HG02884 (cell line): ENCODE data around the gene HERC4.
"Not testable (repeated sequence)": the region's sequence is repeated elsewhere in the genome, so short reads cannot be mapped to it uniquely, and the experiment has no call there.

Experiments used
- ATAC-seq: cut with Tn5 transposase; IDR thresholded peaks from one replicate; pipeline ENCODE4 v1.9.1; 2021; ENCODE audit warnings: mild to moderate bottlenecking, moderate library complexity; ENCODE audit not compliant: unreplicated experiment

The HERC4 gene

DNA sequence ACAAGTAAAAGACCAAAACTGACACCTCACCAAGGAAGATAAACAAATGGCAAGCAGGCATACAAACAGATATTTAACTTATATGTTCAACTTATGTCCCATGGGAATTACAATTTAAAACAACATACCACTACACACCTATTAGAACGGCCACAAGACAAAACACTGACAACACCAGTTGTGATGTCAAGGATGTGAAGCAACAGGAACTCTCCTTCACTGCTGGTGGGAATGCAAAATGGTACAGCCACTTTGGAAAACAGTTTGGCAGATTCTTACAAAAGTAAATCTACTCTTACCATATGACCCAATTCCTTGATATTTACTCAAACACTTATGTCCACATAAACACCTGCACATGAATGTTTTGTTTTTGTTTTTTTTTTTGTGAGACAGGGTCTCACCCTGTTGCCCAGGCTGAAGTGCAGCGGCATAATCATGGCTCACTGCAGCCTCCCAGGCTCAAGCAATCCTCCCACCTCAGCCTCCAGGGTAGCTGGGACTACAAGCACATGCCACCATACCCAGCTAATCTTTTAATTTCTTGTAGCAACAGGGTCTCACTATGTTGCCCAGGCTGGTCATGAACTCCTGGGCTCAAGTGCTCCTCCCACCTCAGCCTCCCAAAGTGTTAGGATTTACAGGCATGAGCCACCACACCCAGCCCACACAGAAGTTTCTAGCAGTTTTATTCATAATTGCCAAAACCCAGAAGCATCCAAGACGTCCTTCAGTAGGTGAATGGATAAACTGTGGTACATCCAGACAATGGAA lies 27.3 kb downstream of the HERC4 start:
- ATAC-seq: no peak

DNA sequence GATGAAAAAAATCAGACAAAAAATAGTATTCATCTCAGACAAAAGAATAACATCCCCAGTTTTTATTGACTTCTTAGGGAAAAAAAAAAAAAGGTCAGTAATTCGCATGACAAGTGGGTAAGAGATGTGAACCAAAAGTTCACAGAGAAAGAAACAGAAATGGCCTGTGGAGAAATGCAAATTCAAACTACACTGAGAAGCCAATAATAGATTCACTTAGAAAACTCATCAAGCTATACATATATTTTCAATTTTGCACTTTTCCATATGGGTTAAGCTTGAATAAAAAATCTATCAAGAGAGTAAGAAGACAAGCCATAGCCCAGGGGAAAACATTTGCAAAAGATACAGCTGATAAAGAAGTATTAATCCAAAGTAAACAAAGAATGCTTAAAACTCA lies 28.0 kb downstream of the HERC4 start:
- peak; percentile 52 for ATAC-seq

DNA sequence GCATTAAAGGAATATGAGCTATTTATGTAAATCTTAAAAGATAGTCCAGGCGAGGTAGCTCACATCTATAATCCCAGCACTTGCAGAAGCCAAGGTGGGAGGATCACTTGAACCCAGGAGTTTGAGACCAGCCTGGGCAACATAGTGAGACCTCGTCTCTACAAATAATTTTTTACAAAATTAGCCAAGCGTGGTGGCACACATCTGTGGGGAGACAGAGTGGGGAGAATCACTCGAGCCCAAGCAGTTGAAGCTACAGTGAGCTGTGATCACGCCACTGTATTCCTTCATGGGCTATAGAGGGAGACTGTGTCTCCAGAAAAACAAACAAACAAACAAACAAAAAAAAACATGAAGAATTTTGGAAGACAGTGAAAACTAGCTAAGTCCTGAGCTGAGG lies 28.4 kb downstream of the HERC4 start:
- ATAC-seq: peak; percentile 37

DNA sequence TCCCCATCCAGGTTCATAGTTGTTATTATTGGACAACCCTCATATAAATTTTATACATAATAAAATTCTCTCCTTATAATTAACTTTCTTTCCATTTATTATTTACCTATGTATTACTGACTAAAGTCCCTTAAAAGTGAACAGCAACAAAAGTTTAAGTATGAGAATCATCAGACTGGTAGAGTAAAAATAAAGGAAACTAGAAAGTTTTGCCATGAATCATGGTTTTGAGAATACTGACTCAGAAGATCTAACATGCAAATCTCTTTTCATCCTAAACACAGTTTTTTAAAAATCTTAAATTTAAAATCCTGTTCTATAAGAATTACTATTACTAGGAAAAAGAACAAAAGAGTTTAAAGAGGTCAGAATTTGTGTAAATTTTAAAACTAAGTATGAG lies 32.1 kb downstream of the HERC4 start:
- no peak for ATAC-seq

DNA sequence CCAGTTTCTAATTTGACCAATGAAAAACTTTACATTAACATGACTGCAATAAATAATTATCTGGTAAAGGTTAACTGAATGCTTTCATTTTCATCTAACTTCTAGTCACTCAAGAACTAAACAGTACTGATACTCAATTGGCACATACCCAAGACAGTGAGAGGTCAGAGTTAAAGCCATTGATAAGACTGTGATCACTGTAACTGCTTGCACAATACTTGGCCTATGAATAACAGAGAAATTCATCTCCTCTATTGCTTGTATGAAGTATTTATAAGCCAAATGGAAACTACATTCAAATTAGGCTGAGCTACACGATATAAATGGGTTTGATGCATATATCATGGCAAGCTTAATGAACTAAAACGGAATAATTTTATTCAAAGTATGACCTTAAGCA lies 43.0 kb downstream of the HERC4 start:
- ATAC-seq: no peak

DNA sequence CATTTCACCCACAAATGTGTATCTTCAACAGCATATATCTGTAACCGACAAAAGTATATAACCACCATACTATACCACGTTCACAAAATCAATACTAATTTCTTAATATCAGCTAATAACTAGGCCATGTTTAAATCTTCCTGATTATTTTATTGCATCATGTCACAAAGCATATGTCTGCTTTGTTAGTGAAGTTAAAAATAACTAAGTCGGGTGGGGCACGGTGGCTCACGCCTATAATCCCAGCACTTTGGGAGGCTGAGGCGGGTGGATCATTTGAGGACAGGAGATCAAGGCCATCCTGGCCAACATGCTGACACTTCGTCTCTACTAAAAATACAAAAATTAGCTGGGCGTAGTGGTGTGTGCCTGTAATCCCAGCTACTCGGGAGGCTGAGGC lies 47.7 kb downstream of the HERC4 start:
- ATAC-seq: no peak

DNA sequence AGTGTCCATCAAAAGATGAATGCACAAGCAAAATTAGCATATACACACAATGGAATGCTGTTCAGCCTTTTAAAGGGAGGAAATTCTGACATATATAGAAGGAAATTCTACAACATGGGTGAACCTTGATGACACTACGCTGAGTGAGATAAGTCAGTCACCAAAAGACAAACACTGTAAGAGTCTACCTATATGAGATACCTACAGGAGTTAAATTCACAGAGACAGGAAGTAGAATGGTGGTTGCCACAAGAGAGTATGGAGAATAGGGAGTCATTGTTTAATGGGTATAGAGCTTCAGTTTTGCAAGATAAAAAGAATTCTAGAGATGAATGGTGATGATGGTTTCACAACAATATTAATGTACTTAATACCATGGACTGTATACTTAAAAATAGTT lies 51.8 kb downstream of the HERC4 start:
- ATAC-seq: no peak

DNA sequence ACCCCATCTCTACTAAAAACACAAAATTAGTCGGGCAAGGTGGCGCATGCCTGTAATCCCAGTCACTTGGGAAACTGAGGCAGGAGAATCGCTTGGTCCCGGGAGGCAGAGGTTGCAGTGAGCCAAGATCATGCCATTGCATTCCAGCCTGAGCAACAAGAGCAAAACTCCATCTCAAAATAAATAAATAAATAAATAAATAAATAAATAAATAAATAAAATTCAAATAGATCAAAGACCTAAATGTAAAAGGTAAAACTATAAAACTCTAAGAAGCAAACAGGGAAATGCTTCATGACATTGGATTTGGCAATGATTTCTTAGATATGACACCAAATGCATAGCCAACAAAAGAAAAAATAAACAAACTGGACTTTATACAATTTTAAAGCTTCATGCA lies 52.8 kb downstream of the HERC4 start:
- not testable (repeated sequence) for ATAC-seq

DNA sequence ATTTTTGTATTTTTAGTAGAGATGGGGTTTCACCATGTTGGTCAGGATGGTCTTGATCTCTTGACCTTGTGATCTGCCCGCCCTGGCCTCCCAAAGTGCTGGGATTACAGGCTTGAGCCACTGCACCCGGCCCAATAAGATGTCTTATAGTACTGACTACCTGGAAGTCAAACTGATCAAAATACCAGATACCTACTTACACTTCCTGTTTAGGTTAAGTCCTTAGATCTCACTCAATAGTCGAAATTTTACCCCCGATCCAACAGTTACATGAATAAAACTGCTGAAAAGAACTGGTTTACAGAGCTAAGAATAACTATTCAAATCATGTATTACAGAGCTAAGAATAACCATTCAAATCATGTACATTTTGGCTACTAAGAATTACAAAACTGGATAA lies 58.6 kb downstream of the HERC4 start:
- not testable (repeated sequence) for ATAC-seq

DNA sequence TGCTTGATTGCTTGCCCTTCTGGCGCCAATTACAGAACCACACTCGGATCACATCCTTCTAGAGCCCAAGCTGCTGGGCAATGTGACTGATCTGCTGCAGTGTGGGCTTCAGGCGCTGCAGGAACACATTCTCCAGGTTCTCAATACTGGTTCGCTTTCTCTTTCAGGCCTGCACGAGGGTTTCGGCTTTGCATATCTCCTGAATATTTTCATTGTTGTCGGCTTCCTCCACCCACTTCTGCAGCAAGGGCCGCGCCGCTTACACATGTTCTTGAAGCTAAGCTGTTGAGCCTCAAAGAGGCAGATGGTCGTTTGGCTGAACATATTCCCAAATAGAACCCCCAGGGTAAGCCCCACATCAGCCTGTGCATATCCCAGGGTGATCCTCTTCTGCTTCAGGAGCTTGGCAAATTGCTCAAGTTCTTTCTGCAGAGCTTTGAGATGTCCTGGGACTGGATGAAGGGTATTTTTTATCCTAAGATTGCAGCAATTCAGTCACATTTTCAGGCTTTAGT lies 64.6 kb downstream of the HERC4 start:
- no peak for ATAC-seq

DNA sequence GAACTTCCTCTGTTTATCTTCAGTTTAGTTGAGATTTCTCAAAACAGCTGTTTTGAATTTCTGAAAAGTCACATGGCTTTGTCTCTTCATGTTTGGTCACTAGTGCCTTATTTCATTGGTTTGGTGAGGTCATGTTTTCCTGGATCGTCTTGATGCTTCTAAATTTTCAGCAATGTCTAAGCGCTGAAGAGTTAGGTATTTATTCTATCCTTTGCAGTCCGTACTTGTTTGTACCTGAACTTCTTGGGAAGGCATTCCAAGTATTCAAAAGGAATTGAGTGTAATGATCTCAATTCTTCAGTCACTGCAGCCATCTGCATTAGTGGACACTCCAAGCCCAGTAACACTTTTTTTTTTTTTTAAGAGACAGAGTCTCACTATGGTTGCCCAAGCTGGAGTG lies 67.7 kb downstream of the HERC4 start:
- no peak for ATAC-seq

DNA sequence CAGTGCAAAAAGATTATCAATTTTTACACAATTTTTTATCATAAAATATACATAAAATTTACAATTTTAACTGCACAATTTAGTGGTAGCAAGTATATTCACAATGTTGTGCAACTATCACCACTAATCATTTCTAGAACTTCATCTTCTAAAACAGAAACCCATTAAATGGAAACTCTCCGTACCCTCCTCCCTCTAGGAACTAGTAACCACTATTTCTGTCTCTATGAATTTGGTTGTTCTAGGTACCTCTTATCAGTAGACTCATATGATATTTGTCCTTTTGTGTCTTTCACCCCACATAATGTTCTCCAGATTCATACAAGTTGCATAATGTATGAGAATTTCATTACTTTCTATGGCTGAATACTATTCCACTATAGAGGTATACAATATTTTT lies 73.5 kb downstream of the HERC4 start:
- no peak for ATAC-seq

DNA sequence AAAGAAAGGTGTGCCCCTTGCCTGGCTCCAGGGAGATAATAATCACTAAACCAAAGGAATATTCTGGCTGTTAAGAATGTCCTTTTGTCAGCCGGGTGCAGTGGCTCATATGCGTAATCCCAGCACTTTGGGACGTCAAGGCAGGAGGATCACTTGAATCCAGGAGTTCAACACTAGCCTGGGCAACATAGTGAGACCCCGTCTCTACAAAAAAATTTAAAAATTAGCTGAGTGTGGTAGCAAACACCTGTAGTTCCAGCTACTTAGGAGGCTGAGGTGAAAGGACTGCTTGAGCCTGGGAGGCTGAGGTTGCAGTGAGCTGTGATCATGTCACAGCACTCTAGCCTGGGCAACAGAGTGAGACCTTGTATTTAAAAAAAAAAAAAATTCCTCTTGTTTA lies 74.1 kb downstream of the HERC4 start:
- no peak for ATAC-seq

DNA sequence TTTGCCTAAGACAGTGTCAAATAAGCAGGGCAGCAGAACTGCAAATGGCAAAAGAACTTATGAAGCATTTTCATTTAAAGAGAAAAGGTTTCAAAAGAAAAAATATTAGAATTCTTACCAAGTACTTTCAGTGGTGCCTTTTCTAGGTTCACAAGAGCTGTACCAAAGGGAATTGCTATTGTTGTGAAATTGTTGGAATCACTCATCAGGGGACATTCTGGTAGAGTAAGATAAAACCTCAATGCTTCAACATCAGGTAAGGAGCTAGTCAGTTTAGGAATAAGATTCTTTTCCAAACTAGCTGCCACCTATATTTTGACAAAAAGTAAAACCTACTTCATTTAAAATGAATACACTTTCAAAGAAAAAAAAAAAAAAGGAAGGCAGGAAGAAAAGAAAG lies 85.0 kb downstream of the HERC4 start:
- ATAC-seq: no peak

DNA sequence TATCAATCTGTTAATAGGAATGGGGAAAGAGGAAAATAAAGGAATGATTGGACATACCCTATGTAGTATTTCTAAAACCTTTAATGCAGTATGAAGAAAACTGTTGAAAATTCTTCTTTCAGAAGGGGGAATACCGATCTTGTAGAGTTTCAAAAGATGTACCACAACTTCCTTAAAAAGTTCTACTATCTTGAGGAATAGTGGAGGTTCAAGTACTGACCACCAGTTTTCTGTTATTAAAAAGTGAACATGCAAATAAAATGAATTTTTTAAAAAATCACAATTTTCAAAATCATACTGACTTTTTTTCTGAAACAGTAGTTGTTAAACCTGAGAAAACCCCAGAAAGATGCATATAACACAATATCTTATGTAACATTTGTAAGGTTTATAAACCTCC lies 86.5 kb downstream of the HERC4 start:
- no peak for ATAC-seq

DNA sequence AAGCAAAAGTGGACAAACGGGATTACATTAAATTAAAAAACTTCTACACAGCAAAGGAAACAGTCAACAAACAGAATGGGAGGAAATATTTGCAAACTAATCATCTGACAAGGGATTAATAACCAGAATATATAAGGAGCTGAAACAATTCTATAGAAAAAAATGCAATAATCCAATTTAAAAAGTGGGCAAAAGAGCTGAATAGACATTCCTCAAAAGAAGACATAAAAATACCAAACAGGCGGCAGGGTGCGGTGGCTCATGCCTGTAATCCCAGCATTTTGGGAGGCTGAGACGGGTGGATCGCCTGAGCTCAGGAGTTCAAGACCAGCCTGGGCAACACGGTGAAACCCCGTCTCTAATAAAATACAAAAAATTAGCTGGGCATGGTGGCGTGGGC lies 92.5 kb downstream of the HERC4 start:
- not testable (repeated sequence) for ATAC-seq

DNA sequence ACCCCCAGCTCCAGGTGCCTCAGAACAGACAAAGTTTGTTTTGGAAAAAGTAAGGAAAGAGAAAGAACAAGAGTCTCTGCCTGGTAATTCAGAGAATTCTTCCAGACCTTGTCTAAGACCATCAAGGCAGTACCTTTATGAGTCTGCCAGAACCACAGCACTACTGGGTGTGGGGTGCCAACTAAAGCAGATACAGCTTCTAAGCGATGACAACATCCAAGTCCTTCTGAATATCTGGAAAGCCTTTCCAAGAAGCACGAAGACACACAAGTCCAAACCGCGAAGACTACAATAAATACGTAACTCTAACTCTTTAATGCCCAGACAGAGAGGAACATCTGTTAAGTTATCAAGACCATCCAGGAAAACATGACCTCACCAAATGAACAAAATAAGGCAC lies 96.3 kb downstream of the HERC4 start:
- ATAC-seq: no peak

DNA sequence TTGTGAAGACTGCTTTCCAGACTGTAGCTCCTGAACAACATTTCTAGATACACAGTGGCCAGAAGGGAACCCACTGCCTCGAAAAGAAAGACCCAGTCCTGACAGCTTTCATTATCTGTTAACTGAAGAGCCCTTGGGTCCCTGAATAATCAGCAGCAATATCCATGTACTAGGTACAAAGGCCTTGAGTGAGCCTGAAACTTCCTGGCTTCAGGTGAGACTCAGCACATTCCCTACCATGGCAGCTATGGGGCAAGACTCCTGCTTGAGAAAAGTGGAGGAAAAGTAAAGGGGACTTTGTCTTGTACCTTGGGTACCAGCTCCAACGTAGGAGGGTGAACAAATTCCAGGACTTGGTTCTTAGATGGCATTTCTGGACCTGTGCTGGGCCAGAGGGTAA lies 97.8 kb downstream of the HERC4 start:
- no peak for ATAC-seq

DNA sequence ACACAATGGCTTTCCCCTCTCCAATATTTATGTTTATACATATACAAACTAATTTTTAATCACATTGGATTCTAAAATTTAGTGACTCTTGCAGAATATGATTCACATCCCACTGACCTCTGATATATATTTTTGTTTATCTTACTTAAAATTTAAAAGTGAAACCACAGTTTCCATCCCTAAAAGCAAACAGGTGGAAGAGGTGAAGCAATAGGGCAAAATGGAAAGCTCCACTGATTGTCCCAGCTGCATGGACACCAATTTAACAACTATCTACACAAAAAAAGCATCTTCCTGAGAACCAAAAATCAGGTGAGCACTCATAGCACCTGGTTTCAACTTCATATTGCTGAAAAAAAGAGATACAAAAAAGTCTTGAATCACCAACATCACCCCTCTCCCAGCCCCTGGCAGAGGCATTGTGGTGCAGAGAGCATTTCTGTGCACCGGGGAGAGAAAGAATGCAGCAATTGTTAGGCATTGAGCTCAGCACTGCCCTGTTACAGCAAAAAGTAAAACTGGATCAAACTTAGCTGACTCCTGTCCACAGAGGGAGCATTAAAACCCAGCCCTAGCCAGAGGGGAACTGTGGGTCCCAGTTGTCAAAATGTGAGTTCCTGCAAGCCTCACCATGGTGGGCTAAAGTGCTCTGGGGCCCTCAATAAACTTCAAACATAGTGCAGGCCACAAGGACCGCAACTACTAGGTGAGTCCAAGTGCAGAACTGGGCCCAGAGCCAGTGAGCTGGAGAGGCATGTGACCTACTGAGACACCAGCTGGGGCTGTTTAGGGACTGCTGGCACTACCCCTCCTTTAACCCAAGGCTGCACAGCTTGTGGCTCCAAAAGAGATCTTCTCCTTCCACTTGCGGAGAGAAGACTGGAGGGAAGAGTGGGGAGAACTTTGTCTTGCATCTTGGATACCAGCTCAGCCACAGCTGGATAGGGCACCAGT lies 98.5 kb downstream of the HERC4 start:
- ATAC-seq: no peak

DNA sequence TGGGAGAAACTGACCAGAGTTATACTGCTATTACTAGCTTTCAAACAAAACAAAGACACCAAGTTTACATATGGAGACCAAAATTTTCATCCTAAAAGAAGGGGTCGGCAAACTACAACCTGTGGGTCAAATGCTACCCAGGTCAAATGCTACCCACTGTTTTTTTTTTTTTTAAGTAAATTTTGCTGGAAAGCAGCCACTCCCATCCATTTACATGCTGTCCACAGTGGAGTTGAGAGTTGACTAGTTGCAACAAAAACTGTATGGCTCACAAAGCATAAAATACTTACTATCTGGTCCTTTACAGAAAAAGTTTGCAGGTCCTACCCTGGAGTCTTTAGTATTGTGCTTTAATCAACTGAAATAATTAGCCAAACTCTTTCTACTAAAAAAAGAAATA lies 99.2 kb downstream of the HERC4 start:
- ATAC-seq: no peak

DNA sequence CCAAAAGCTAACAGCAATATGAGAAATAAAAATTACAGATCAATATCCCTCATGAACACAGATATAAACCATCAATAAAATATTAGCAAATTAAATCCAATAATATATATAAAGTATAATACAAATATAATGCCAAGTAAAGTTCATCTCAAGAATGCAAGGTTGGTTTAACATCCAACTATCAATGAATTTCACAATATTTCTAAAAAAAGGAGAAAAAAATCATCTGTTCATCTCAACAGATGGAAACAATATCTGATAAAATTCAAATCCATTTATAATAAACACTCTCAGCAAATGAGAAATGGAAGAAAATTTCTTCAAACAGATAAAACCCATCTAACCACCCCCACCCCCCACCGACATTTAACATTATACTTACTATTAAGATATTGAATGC lies 103.8 kb downstream of the HERC4 start:
- no peak for ATAC-seq

DNA sequence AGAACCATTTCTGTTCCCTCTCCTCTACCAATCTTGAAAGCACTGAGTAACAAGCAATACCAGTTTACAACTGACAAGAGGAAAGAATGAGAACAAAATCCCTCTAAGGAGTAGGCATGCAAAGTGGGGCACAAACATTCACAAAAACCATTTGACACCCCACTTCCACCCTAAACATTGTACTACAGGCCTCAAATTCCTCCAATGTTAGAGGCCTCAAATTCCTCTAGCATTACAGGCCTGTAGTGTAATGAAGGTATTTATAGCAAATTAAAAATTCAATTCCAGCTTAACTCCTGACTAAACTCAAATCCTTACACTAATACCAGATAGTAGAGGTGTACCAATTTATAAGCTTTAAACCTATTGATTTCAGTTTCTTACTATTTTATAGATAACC lies 105.2 kb downstream of the HERC4 start:
- no peak for ATAC-seq
